T47D (cell line): ENCODE measurements around the gene STX18.
A peak's percentile ranks its signal among the peaks of the same experiment; 100 is the strongest.
"Not testable (repeated sequence)": the region's sequence is repeated elsewhere in the genome, so short reads cannot be mapped to it uniquely, and the experiment has no call there.

ENCODE experiments used
- DNase-seq, 2 experiments: peaks; one replicate each; pipeline versions ENCODE4 v3.0.0 to v3.0.0-alpha.2; 2011 to 2012; ENCODE audit warnings: low read depth in 1 of 2, low spot score in 1 of 2
- JUND ChIP-seq: IDR thresholded peaks from 2 replicates; pipeline ENCODE4 v1.6.1; 2012; ENCODE audit warnings: low read depth
- in situ Hi-C: cut with HindIII; loops from 2 replicates; pipeline ENCODE4 v1.10.0; 2016; ENCODE audit warnings: low sequenced_read_pairs, low pct_unique_long_range_greater_than_20kb

The STX18 gene

GRCh38 chr4:4572821-4573220, 31.0 kb upstream of the STX18 start:
- TF ChIP-seq JUND = no peak
- in situ Hi-C loops = no loop called here
- no peak for DNase-seq

GRCh38 chr4:4569861-4570260, 28.0 kb upstream of the STX18 start:
- DNase-seq, in situ Hi-C loops: not testable (repeated sequence)

GRCh38 chr4:4568806-4569427, 27.1 kb upstream of the STX18 start:
- no peak for DNase-seq
- in situ Hi-C loops = no loop called here
- TF ChIP-seq JUND = no peak

GRCh38 chr4:4566359-4566758, 24.5 kb upstream of the STX18 start:
- DNase-seq, in situ Hi-C loops: not testable (repeated sequence)

- no peak for DNase-seq
Observed at GRCh38 chr4:4564522-4564921, 22.7 kb upstream of the STX18 start.

GRCh38 chr4:4560642-4561041, 18.8 kb upstream of the STX18 start:
- no peak for TF ChIP-seq JUND
- DNase-seq = no peak
- in situ Hi-C loops = no loop called here

More at GRCh38 chr4:4564522-4564921, 22.7 kb upstream of the STX18 start:
- in situ Hi-C loops = no loop called here
- no peak for TF ChIP-seq JUND

- no peak for TF ChIP-seq JUND
- in situ Hi-C loops = no loop called here
- no peak for DNase-seq
Observed at GRCh38 chr4:4560136-4560535, 18.3 kb upstream of the STX18 start.

GRCh38 chr4:4559596-4559995, 17.7 kb upstream of the STX18 start:
- no peak for DNase-seq
- in situ Hi-C loops = no loop called here
- no peak for TF ChIP-seq JUND

- in situ Hi-C loops = no loop called here
- DNase-seq = no peak
- no peak for TF ChIP-seq JUND
Observed at GRCh38 chr4:4558881-4559280, 17.0 kb upstream of the STX18 start.

GRCh38 chr4:4555916-4556315, 14.1 kb upstream of the STX18 start:
- no peak for TF ChIP-seq JUND
- in situ Hi-C loops = no loop called here
- DNase-seq = peak; percentile 54 to 68

GRCh38 chr4:4554234-4554633, 12.4 kb upstream of the STX18 start:
- no peak for DNase-seq
- TF ChIP-seq JUND = no peak
- in situ Hi-C loops = no loop called here

GRCh38 chr4:4552042-4552441, 10.2 kb upstream of the STX18 start:
- DNase-seq, in situ Hi-C loops: not testable (repeated sequence)

GRCh38 chr4:4550161-4550560, 8.3 kb upstream of the STX18 start:
- in situ Hi-C loops = not testable (repeated sequence)

GRCh38 chr4:4549534-4549933, 7.7 kb upstream of the STX18 start:
- no peak for DNase-seq
- in situ Hi-C loops = no loop called here
- TF ChIP-seq JUND = no peak

More at GRCh38 chr4:4550161-4550560, 8.3 kb upstream of the STX18 start:
- DNase-seq = not testable (repeated sequence)
